ENCODE results near the gene ADAM10. TPM values are rescaled to one million over a fixed set of nuclear protein-coding genes. Genes with fewer than 3 reads are reported as not detected.

The ADAM10 gene
- total RNA-seq, 1 experiment from 2014 or later = 117 TPM

- in situ Hi-C loops (cut with HindIII; ENCODE audit: low sequenced_read_pairs) = no loop called here
- peak; percentile 55 for DNase-seq (ENCODE audit: low spot score)
Measured at GRCh38 chr15:58689646-58690045, 59.9 kb downstream of the ADAM10 start.

GRCh38 chr15:58686286-58686685 lies 63.2 kb downstream of the ADAM10 start:
- no peak for DNase-seq (ENCODE audit: low spot score)
- in situ Hi-C loops (cut with HindIII; ENCODE audit: low sequenced_read_pairs) = no loop called here

- in situ Hi-C loops (cut with HindIII; ENCODE audit: low sequenced_read_pairs) = no loop called here
- no peak for DNase-seq (ENCODE audit: low spot score)
Measured at GRCh38 chr15:58684751-58685150, 64.8 kb downstream of the ADAM10 start.

GRCh38 chr15:58684036-58684710 lies 65.3 kb downstream of the ADAM10 start:
- in situ Hi-C loops (cut with HindIII; ENCODE audit: low sequenced_read_pairs) = no loop called here
- DNase-seq (ENCODE audit: low spot score) = no peak

GRCh38 chr15:58682234-58682633 lies 67.3 kb downstream of the ADAM10 start:
- in situ Hi-C loops (cut with HindIII; ENCODE audit: low sequenced_read_pairs) = no loop called here
- no peak for DNase-seq (ENCODE audit: low spot score)

GRCh38 chr15:58678683-58679082 lies 70.8 kb downstream of the ADAM10 start:
- in situ Hi-C loops (cut with HindIII; ENCODE audit: low sequenced_read_pairs) = no loop called here
- peak; percentile 47 for DNase-seq (ENCODE audit: low spot score)

GRCh38 chr15:58677426-58677825 lies 72.1 kb downstream of the ADAM10 start:
- in situ Hi-C loops (cut with HindIII; ENCODE audit: low sequenced_read_pairs) = no loop called here
- DNase-seq (ENCODE audit: low spot score) = peak; percentile 76

GRCh38 chr15:58676766-58677165 lies 72.7 kb downstream of the ADAM10 start:
- peak; percentile 59 for DNase-seq (ENCODE audit: low spot score)
- in situ Hi-C loops (cut with HindIII; ENCODE audit: low sequenced_read_pairs) = no loop called here

GRCh38 chr15:58671186-58671585 lies 78.3 kb downstream of the ADAM10 start:
- DNase-seq (ENCODE audit: low spot score) = no peak
- in situ Hi-C loops (cut with HindIII; ENCODE audit: low sequenced_read_pairs) = no loop called here

- no peak for DNase-seq (ENCODE audit: low spot score)
- in situ Hi-C loops (cut with HindIII; ENCODE audit: low sequenced_read_pairs) = no loop called here
Measured at GRCh38 chr15:58669108-58669507, 80.4 kb downstream of the ADAM10 start.

GRCh38 chr15:58666957-58667356 lies 82.5 kb downstream of the ADAM10 start:
- DNase-seq (ENCODE audit: low spot score) = no peak
- in situ Hi-C loops (cut with HindIII; ENCODE audit: low sequenced_read_pairs) = no loop called here

GRCh38 chr15:58665672-58666071 lies 83.8 kb downstream of the ADAM10 start:
- DNase-seq (ENCODE audit: low spot score) = no peak
- in situ Hi-C loops (cut with HindIII; ENCODE audit: low sequenced_read_pairs) = no loop called here

GRCh38 chr15:58650102-58650501 lies 99.4 kb downstream of the ADAM10 start:
- no peak for DNase-seq (ENCODE audit: low spot score)
- in situ Hi-C loops (cut with HindIII; ENCODE audit: low sequenced_read_pairs) = no loop called here

GRCh38 chr15:58649175-58649574 lies 100.3 kb downstream of the ADAM10 start:
- DNase-seq (ENCODE audit: low spot score) = no peak
- in situ Hi-C loops (cut with HindIII; ENCODE audit: low sequenced_read_pairs) = no loop called here

- DNase-seq (ENCODE audit: low spot score) = no peak
- in situ Hi-C loops (cut with HindIII; ENCODE audit: low sequenced_read_pairs) = no loop called here
Measured at GRCh38 chr15:58643996-58644395, 105.5 kb downstream of the ADAM10 start.

GRCh38 chr15:58641660-58642059 lies 107.8 kb downstream of the ADAM10 start:
- in situ Hi-C loops (cut with HindIII; ENCODE audit: low sequenced_read_pairs) = no loop called here
- DNase-seq (ENCODE audit: low spot score) = no peak

GRCh38 chr15:58639992-58640391 lies 109.5 kb downstream of the ADAM10 start:
- in situ Hi-C loops (cut with HindIII; ENCODE audit: low sequenced_read_pairs) = no loop called here

GRCh38 chr15:58639002-58639756 lies 110.3 kb downstream of the ADAM10 start:
- in situ Hi-C loops (cut with HindIII; ENCODE audit: low sequenced_read_pairs) = no loop called here
- no peak for DNase-seq (ENCODE audit: low spot score)

More at GRCh38 chr15:58639992-58640391, 109.5 kb downstream of the ADAM10 start:
- no peak for DNase-seq (ENCODE audit: low spot score)

GRCh38 chr15:58632789-58633188 lies 116.7 kb downstream of the ADAM10 start:
- in situ Hi-C loops (cut with HindIII; ENCODE audit: low sequenced_read_pairs) = no loop called here

GRCh38 chr15:58631319-58631718 lies 118.2 kb downstream of the ADAM10 start:
- in situ Hi-C loops (cut with HindIII; ENCODE audit: low sequenced_read_pairs) = no loop called here
- no peak for DNase-seq (ENCODE audit: low spot score)

More at GRCh38 chr15:58632789-58633188, 116.7 kb downstream of the ADAM10 start:
- no peak for DNase-seq (ENCODE audit: low spot score)

GRCh38 chr15:58629625-58630024 lies 119.9 kb downstream of the ADAM10 start:
- in situ Hi-C loops (cut with HindIII; ENCODE audit: low sequenced_read_pairs) = no loop called here
- no peak for DNase-seq (ENCODE audit: low spot score)
